Osteoblast (primary cell): ENCODE results near the gene MGAT5. TPM values are rescaled to one million over a fixed set of nuclear protein-coding genes. Genes with fewer than 3 reads are reported as not detected.

Experiments used
- DNase-seq: peaks from one replicate; pipeline ENCODE4 v3.0.0; 2011; ENCODE audit warnings: low spot score, mixed read lengths; ENCODE audit not compliant: insufficient read length; ENCODE audit errors: missing footprints
- H2AFZ ChIP-seq: 2 replicates; pipeline ENCODE4 v1.6.0; 2011; ENCODE audit warnings: mild to moderate bottlenecking, low read length
- H3K27ac ChIP-seq: 2 replicates; pipeline ENCODE4 v1.5.1; 2011; ENCODE audit warnings: mild to moderate bottlenecking, low read depth, low read length, moderate library complexity
- H3K27me3 ChIP-seq: 2 replicates; pipeline ENCODE4 v1.6.0; 2012; ENCODE audit warnings: mild to moderate bottlenecking, control low read depth, inconsistent platforms, low read length, moderate library complexity; ENCODE audit not compliant: insufficient read depth
- H3K36me3 ChIP-seq: 2 replicates; pipeline ENCODE4 v1.5.1; 2011; ENCODE audit warnings: mild to moderate bottlenecking, low read length, control low read depth, moderate library complexity; ENCODE audit not compliant: insufficient read depth
- H3K4me1 ChIP-seq: 2 replicates; pipeline ENCODE4 v1.5.1; 2011; ENCODE audit warnings: mild to moderate bottlenecking, low read length, control low read depth, moderate library complexity; ENCODE audit not compliant: insufficient read depth
- H3K4me2 ChIP-seq: 2 replicates; pipeline ENCODE4 v1.6.0; 2011; ENCODE audit warnings: mild to moderate bottlenecking, low read length; ENCODE audit not compliant: insufficient read depth
- H3K4me3 ChIP-seq: fragments of 200-600 bp; sonication (generic); 3 replicates; pipeline ENCODE4 v1.5.1; 2012; ENCODE audit warnings: mild to moderate bottlenecking, low read length, inconsistent platforms; ENCODE audit not compliant: insufficient read depth
- H3K79me2 ChIP-seq: 2 replicates; pipeline ENCODE4 v1.6.0; 2012; ENCODE audit warnings: mild to moderate bottlenecking, low read length, control low read depth, inconsistent platforms; ENCODE audit not compliant: insufficient read depth
- H3K9me3 ChIP-seq: 2 replicates; pipeline ENCODE4 v1.5.1; 2011; ENCODE audit warnings: low read depth, low read length, control low read depth
- H4K20me1 ChIP-seq: 2 replicates; pipeline ENCODE4 v1.6.0; 2012; ENCODE audit warnings: mild to moderate bottlenecking, low read length, control low read depth; ENCODE audit not compliant: insufficient read depth
- total RNA-seq: library from RNA; depleted of rRNA; stranded (reverse); fragments of >200 nt; gene quantifications from 2 replicates; pipeline ENCODE4 v1.2.3, GENCODE V29; 2012
- TF ChIP-seq, protein P1 (sequence below): IDR thresholded peaks from 2 replicates; pipeline ENCODE4 v1.5.1; 2011; ENCODE audit warnings: mild to moderate bottlenecking, low read depth, low read length, moderate library complexity; ENCODE audit errors: extremely low read depth

MGAT5 gene
- total RNA-seq, 1 donor = 29.7 TPM

DNA sequence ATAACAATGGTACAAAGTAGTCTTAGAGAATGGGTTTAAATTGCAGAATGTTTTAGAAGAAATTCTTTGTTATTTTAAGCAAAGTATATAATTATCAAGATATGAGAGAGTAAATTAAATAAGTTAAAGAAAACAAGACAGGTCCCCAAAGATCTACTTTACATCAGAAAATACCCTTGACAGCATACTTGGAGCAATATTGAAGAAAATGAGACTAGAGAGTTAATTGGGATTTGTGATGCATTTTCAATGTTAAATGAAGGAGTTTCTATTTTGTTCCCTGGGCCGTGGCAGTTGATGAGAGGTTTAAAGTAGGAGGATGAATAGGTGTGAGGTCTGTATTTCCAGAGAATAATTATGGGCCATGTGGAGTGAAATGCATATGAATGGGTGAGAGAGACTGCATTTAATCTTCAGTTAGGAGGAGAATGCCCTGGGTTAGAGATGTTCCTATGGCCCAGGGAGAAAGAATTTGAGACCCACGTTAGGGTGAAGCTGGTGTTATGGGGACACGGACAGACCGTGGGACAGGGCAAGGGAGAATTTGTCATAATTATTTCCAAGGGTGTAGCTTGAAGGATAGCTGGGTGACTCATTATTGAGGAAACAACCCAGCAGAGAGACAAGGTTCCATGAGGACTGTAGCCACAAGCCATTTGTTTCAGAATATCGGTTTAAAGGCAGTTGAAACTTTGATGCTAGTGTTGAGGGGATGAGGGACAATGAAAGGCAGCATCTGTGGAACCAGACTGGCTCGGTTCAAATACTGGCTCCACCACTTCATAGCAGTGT, 22.7 kb downstream of the MGAT5 start:
- H3K9me3 ChIP-seq = no peaks in the 10 kb centered on the region
- H3K4me3 ChIP-seq = no peak overlapping the region
- no peaks in the 10 kb centered on the region for H3K27me3 ChIP-seq
- no peaks in the 10 kb centered on the region for H4K20me1 ChIP-seq
- H2AFZ ChIP-seq = no peak overlapping the region
- DNase-seq = no peak
- peaks cover 5% of the 10 kb centered on the region for H3K4me1 ChIP-seq
- TF ChIP-seq, protein P1, sequence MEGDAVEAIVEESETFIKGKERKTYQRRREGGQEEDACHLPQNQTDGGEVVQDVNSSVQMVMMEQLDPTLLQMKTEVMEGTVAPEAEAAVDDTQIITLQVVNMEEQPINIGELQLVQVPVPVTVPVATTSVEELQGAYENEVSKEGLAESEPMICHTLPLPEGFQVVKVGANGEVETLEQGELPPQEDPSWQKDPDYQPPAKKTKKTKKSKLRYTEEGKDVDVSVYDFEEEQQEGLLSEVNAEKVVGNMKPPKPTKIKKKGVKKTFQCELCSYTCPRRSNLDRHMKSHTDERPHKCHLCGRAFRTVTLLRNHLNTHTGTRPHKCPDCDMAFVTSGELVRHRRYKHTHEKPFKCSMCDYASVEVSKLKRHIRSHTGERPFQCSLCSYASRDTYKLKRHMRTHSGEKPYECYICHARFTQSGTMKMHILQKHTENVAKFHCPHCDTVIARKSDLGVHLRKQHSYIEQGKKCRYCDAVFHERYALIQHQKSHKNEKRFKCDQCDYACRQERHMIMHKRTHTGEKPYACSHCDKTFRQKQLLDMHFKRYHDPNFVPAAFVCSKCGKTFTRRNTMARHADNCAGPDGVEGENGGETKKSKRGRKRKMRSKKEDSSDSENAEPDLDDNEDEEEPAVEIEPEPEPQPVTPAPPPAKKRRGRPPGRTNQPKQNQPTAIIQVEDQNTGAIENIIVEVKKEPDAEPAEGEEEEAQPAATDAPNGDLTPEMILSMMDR = no peak
- H3K36me3 ChIP-seq = no peaks in the 10 kb centered on the region
- H3K4me2 ChIP-seq = no peak overlapping the region
- H3K79me2 ChIP-seq = no peaks in the 10 kb centered on the region
- no peak overlapping the region for H3K27ac ChIP-seq

DNA sequence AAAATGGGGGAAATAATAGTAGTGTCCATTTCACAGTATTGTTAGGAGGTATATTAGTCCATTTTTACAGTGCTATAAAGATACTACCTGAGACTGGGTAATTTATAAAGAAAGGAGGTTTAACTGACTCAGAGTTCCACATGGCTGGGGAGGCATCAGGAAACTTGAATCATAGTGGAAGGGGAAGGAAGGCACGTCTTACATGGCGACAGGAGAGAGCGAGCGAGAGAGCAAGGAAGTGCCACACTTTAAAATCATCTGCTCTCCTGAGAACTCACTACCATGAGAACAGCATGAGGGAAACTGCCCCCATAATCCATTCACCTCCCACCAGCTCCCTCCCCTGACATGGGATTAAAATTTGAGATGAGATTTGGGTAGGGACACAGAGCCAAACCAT, 23.4 kb downstream of the MGAT5 start:
- no peaks in the 10 kb centered on the region for H3K79me2 ChIP-seq
- no peaks in the 10 kb centered on the region for H3K36me3 ChIP-seq
- H3K4me2 ChIP-seq = no peak overlapping the region
- H3K27ac ChIP-seq = no peak overlapping the region
- no peaks in the 10 kb centered on the region for H3K9me3 ChIP-seq
- H2AFZ ChIP-seq = no peak overlapping the region
- H3K4me1 ChIP-seq = peaks cover 5% of the 10 kb centered on the region
- TF ChIP-seq, protein P1 = no peak
- no peaks in the 10 kb centered on the region for H3K27me3 ChIP-seq
- H3K4me3 ChIP-seq = no peak overlapping the region
- DNase-seq = no peak
- H4K20me1 ChIP-seq = no peaks in the 10 kb centered on the region

DNA sequence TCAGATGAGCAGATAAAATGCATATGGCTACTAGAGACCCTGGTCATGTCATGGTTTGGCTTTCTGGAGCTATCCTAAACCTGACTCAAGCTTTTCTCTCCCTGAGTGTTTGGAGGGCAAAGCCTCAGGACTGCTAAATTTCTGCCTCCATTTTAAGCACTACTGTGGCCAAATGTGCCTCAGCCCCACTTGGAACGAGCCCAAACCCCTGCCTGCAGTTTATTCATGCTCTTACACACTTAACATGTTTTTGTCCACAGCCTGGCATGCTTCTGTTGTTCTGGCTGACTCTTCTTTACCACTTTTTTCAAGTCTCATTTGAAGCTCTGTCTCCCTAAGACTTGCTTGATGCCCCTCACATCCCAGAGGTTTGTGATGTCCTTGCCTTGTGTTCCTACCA, 24.7 kb downstream of the MGAT5 start:
- Histone ChIP-seq H3K4me3 (no peak overlapping the region), H3K27ac (no peak overlapping the region), H3K36me3 (no peaks in the 10 kb centered on the region), H4K20me1 (no peaks in the 10 kb centered on the region), H2AFZ (no peak overlapping the region), H3K9me3 (no peaks in the 10 kb centered on the region), H3K4me2 (no peak overlapping the region), H3K79me2 (no peaks in the 10 kb centered on the region), H3K4me1 (peaks cover 5% of the 10 kb centered on the region), H3K27me3 (no peaks in the 10 kb centered on the region)
- DNase-seq = no peak
- TF ChIP-seq, protein P1 = no peak

- H3K36me3 ChIP-seq = no peaks in the 10 kb centered on the region
- no peak for DNase-seq
These were observed 25.5 kb downstream of the MGAT5 start for GRCh38 chr2:134279417-134279816.

More at GRCh38 chr2:134279417-134279816, 25.5 kb downstream of the MGAT5 start:
- TF ChIP-seq, protein P1 = no peak
- no peaks in the 10 kb centered on the region for H3K79me2 ChIP-seq
- no peaks in the 10 kb centered on the region for H3K27me3 ChIP-seq
- no peak overlapping the region for H3K4me2 ChIP-seq
- H3K27ac ChIP-seq = no peak overlapping the region
- no peak overlapping the region for H3K4me3 ChIP-seq
- no peaks in the 10 kb centered on the region for H4K20me1 ChIP-seq
- no peak overlapping the region for H2AFZ ChIP-seq
- H3K4me1 ChIP-seq = peaks cover 10% of the 10 kb centered on the region
- no peaks in the 10 kb centered on the region for H3K9me3 ChIP-seq
